SK-N-SH (cell line): Measurements from ENCODE around the gene AIRE. TPM values are rescaled to one million over a fixed set of nuclear protein-coding genes. Genes with fewer than 3 reads are reported as not detected.

Experiments
- CTCF ChIA-PET: fragments of 300-600, 350-600 bp; formaldehyde crosslinking; extraction: SDS; loops from one replicate; lab custom pipeline; 2021; lab: Yijun Ruan, JAX
- POLR2A ChIA-PET: fragments of 350-600 bp; sonication (Branson Sonifier 250); formaldehyde crosslinking; extraction: SDS; loops from one replicate; lab custom pipeline; 2020; ENCODE audit warnings: antibody characterized with exemption, inconsistent platforms; lab: Yijun Ruan, JAX
- DNase-seq: peaks from one replicate; pipeline ENCODE4 v3.0.0; 2012
- H2AFZ ChIP-seq: fragments of 200-600 bp; sonication (generic); 2 replicates; pipeline ENCODE4 v1.8.1; 2016; ENCODE audit warnings: antibody characterized with exemption, mild to moderate bottlenecking, low read depth
- H3F3A ChIP-seq: fragments of 200-600 bp; sonication (generic); replicated peaks from 2 replicates; pipeline ENCODE3; 2016; ENCODE audit warnings: antibody characterized with exemption, mild to moderate bottlenecking; ENCODE audit not compliant: insufficient read depth
- H3K27ac ChIP-seq, 2 experiments: fragments of 200-500 bp in 1 of 2; fragments of 200-600 bp in 1 of 2; sonication (Bioruptor generic) in 1 of 2; sonication (generic), shearing (Covaris generic) in 1 of 2; 2 replicates each; pipeline versions ENCODE4 v1.5.1 to v1.6.1; 2014 to 2016; ENCODE audit warnings: low read depth in 2 of 2, inconsistent platforms in 1 of 2, low read length in 1 of 2, mild to moderate bottlenecking in 1 of 2, mixed read lengths in 1 of 2
- H3K27me3 ChIP-seq: fragments of 200-600 bp; sonication (generic), shearing (Covaris generic); 2 replicates; pipeline ENCODE4 v1.6.1; 2016; ENCODE audit warnings: mixed run types; ENCODE audit not compliant: insufficient read depth
- H3K36me3 ChIP-seq, 2 experiments: fragments of 200-500 bp in 1 of 2; fragments of 200-600 bp in 1 of 2; sonication (Bioruptor generic) in 1 of 2; sonication (generic) in 1 of 2; replicated peaks in 1 of 2; 2 replicates each; pipeline versions ENCODE3 to v1.5.1; 2014 to 2016; ENCODE audit warnings: low read length in 1 of 2, mild to moderate bottlenecking in 1 of 2; ENCODE audit not compliant: insufficient read depth in 2 of 2, control insufficient read depth in 1 of 2
- H3K4me1 ChIP-seq, 2 experiments: fragments of 200-500 bp in 1 of 2; fragments of 200-600 bp in 1 of 2; sonication (Bioruptor generic) in 1 of 2; sonication (generic), shearing (Covaris generic) in 1 of 2; 2 replicates each; pipeline versions ENCODE4 v1.5.1 to v1.6.1; 2014 to 2016; ENCODE audit warnings: low read depth in 1 of 2, low read length in 1 of 2, mixed run types in 1 of 2; ENCODE audit not compliant: insufficient read depth in 2 of 2, control insufficient read depth in 1 of 2
- H3K4me2 ChIP-seq: fragments of 200-600 bp; sonication (generic), shearing (Covaris generic); 2 replicates; pipeline ENCODE4 v1.6.1; 2017; ENCODE audit warnings: mixed run types
- H3K4me3 ChIP-seq, 2 experiments: fragments of 200-500 bp in 1 of 2; fragments of 200-600 bp in 1 of 2; sonication (Bioruptor generic) in 1 of 2; sonication (generic), shearing (Covaris generic) in 1 of 2; 2 replicates each; pipeline versions ENCODE4 v1.5.1 to v1.8.1; 2014 to 2016; ENCODE audit warnings: low read depth in 2 of 2, inconsistent platforms in 1 of 2, low read length in 1 of 2, mild to moderate bottlenecking in 1 of 2, mixed read lengths in 1 of 2, moderate library complexity in 1 of 2
- H3K79me2 ChIP-seq: fragments of 200-600 bp; sonication (generic); 2 replicates; pipeline ENCODE4 v1.8.1; 2017; ENCODE audit warnings: mild to moderate bottlenecking; ENCODE audit not compliant: insufficient read depth
- H3K9ac ChIP-seq: fragments of 200-600 bp; sonication (generic); 2 replicates; pipeline ENCODE4 v1.6.1; 2017; ENCODE audit warnings: mixed run types
- H3K9me2 ChIP-seq: fragments of 200-600 bp; sonication (generic); 2 replicates; pipeline ENCODE4 v1.6.1; 2017; ENCODE audit warnings: mixed run types
- H3K9me3 ChIP-seq: fragments of 200-600 bp; sonication (generic); 2 replicates; pipeline ENCODE4 v1.6.1; 2017; ENCODE audit warnings: mixed run types, mild to moderate bottlenecking, moderate library complexity
- H4K20me1 ChIP-seq: fragments of 200-600 bp; sonication (generic); 2 replicates; pipeline ENCODE4 v1.6.1; 2017; ENCODE audit warnings: mild to moderate bottlenecking, mixed run types; ENCODE audit not compliant: insufficient read depth
- ELF1 ChIP-seq: IDR thresholded peaks from 2 replicates; pipeline ENCODE4 v1.4.0; 2012
- EP300 ChIP-seq, 2 experiments: IDR thresholded peaks; 2 replicates each; pipeline versions ENCODE4 v1.4.0 to v1.6.1; 2012; ENCODE audit warnings: borderline replicate concordance in 1 of 2, low read depth in 1 of 2, low read length in 1 of 2
- MXI1 ChIP-seq: IDR thresholded peaks from 2 replicates; pipeline ENCODE4 v1.6.1; 2012; ENCODE audit warnings: mild to moderate bottlenecking, low read depth, low read length, improper control_type of control experiment
- NFIC ChIP-seq: IDR thresholded peaks from 2 replicates; pipeline ENCODE4 v1.4.0; 2012; ENCODE audit warnings: borderline replicate concordance
- NRF1 ChIP-seq: IDR thresholded peaks from 2 replicates; pipeline ENCODE4 v1.6.1; 2012; ENCODE audit warnings: low read depth, mild to moderate bottlenecking, low read length
- RCOR1 ChIP-seq: fragments of 150-350 bp; IDR thresholded peaks from 2 replicates; pipeline ENCODE4 v1.6.1; 2017; ENCODE audit warnings: antibody characterized with exemption, low read length
- REST ChIP-seq: IDR thresholded peaks from 2 replicates; pipeline ENCODE4 v1.6.1; 2012; ENCODE audit warnings: mild to moderate bottlenecking, low read depth, low read length, moderate library complexity
- TAF1 ChIP-seq: IDR thresholded peaks from 2 replicates; pipeline ENCODE4 v1.6.1; 2012; ENCODE audit warnings: low read depth, mild to moderate bottlenecking, low read length, moderate library complexity, borderline replicate concordance
- TEAD4 ChIP-seq: IDR thresholded peaks from 2 replicates; pipeline ENCODE4 v1.4.0; 2012; ENCODE audit warnings: mild to moderate bottlenecking, borderline replicate concordance; ENCODE audit not compliant: insufficient read depth
- YY1 ChIP-seq: IDR thresholded peaks from 2 replicates; pipeline ENCODE4 v1.4.0; 2012; ENCODE audit warnings: low read depth, mild to moderate bottlenecking
- ZBTB33 ChIP-seq: IDR thresholded peaks from 2 replicates; pipeline ENCODE4 v1.4.0; 2012; ENCODE audit warnings: low read depth, borderline replicate concordance
- WGBS: methylation state at CpG from one replicate; pipeline ENCODE4 v1.1.6; 2017; ENCODE audit warnings: low lambda C conversion rate; 5-methylcytosine and 5-hydroxymethylcytosine counted together
- polyA plus RNA-seq, 3 experiments: library from polyadenylated mRNA; depleted of rRNA; stranded (reverse); fragments of >200 nt; gene quantifications; 2 replicates each; pipeline ENCODE4 v1.2.3, GENCODE V29; 2012
- TF ChIP-seq, protein P1 (sequence below): fragments of 150-350 bp; IDR thresholded peaks from 2 replicates; pipeline ENCODE4 v1.6.1; 2017; ENCODE audit warnings: antibody characterized with exemption, low read length, low read depth, borderline replicate concordance
- TF ChIP-seq, protein P2 (sequence below): IDR thresholded peaks from 2 replicates; pipeline ENCODE4 v1.4.0; 2012; ENCODE audit warnings: low read depth

AIRE gene
- polyA plus RNA-seq, 1 of the 3 experiments (the other 2 are of a cell fraction), result not detected

DNA sequence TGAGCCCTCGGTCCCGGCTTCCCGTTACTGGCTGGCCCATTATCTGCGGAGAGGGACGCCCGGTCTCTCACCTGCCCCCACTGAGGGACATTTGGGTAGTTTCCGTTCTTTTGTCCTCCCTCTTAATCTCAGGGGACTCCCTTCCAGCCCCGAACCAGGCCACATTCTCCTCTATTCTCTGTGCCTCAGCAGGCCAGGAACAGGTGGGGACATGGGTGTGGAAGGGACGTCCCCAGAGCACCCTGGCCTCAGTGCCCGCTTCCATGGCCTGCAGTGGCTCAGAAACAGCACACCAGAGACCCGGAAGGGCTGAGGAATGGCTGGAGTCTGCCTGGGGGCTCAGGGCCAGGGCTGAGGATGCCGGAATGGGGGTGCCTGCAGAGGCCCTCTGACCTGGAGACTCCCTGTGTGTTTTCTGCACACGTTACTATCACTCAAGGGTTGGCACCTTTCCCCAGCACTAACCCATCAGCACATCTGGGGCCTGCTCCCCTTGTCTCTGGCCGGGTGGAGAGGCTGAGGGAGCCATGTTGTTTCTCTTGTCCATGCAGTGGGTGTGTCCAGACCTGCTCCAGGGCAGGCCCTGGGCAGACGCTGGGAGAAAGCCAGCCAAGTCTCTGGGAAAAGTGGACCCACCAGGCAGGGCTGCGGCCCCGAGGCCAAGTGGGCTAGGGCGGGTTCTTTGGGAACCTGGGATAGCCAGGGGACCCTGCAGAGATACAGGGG, 14.0 kb upstream of the AIRE start:
- POLR2A ChIA-PET, result no interaction called here

More for the DNA sequence above, 14.0 kb upstream of the AIRE start:
- WGBS, result 77% methylated on average over 8 of the region's 18 CpGs
- no peak overlapping the region for H3K9ac ChIP-seq
- H3K4me2 ChIP-seq, result no peak overlapping the region
- DNase-seq, result no peak
- no peak overlapping the region for H2AFZ ChIP-seq
- 0 out of 2 replicates have a peak, but pooled peaks cover 5% of the 10 kb centered on the region for H3K27me3 ChIP-seq
- no peaks in the 10 kb centered on the region for H3K4me1 ChIP-seq
- H3K36me3 ChIP-seq, result no peaks in the 10 kb centered on the region
- H3K79me2 ChIP-seq, result no peaks in the 10 kb centered on the region
- H3K9me2 ChIP-seq, result no peaks in the 10 kb centered on the region
- CTCF ChIA-PET, result interaction anchor here (3.0 kb wide), 1 partner anchor 26 kb away, joined by 14 read pairs; no protein-coding TSS in a partner anchor
- no peaks in the 10 kb centered on the region for H4K20me1 ChIP-seq
- no peak overlapping the region for H3K4me3 ChIP-seq
- no peak overlapping the region for H3K27ac ChIP-seq
- TF ChIP-seq EP300 (IDR thresholded peaks at IDR 0.05; ENCODE audit: borderline replicate concordance in 1 of 2, low read depth in 1 of 2, low read length in 1 of 2), result no peak
- TF ChIP-seq REST, result no peak
- TF ChIP-seq NRF1, result no peak
- no peak for TF ChIP-seq MXI1
- TF ChIP-seq TAF1, result no peak
- TF ChIP-seq, protein P1, sequence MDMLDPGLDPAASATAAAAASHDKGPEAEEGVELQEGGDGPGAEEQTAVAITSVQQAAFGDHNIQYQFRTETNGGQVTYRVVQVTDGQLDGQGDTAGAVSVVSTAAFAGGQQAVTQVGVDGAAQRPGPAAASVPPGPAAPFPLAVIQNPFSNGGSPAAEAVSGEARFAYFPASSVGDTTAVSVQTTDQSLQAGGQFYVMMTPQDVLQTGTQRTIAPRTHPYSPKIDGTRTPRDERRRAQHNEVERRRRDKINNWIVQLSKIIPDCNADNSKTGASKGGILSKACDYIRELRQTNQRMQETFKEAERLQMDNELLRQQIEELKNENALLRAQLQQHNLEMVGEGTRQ, result no peak
- TF ChIP-seq RCOR1, result no peak
- no peak for TF ChIP-seq NFIC
- TF ChIP-seq, protein P2, sequence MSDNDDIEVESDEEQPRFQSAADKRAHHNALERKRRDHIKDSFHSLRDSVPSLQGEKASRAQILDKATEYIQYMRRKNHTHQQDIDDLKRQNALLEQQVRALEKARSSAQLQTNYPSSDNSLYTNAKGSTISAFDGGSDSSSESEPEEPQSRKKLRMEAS, result no peak
- no peak for TF ChIP-seq TEAD4
- no peak for TF ChIP-seq YY1
- no peak for TF ChIP-seq ZBTB33
- no peak for TF ChIP-seq ELF1
- no peaks in the 10 kb centered on the region for H3K9me3 ChIP-seq
- no peaks in the 10 kb centered on the region for H3F3A ChIP-seq
